Mesenchymal stem cell (in vitro differentiated cells and primary cell): Measurements from ENCODE around the gene FAM32A.

Experiments used
- DNase-seq: peaks from one replicate; pipeline ENCODE4 v3.0.0-alpha.2; 2013
- H2AFZ ChIP-seq: one replicate; pipeline ENCODE4 v1.6.1; 2013; ENCODE audit warnings: low read depth, mild to moderate bottlenecking, control low read depth, inconsistent platforms, low read length, moderate library complexity
- H2AK5ac ChIP-seq: 2 replicates; pipeline ENCODE4 v1.6.1; 2013; ENCODE audit warnings: low read length, moderate library complexity, mild to moderate bottlenecking, inconsistent platforms; ENCODE audit not compliant: severe bottlenecking
- H2BK120ac ChIP-seq: one replicate; pipeline ENCODE4 v1.6.1; 2013; ENCODE audit warnings: low read depth, mild to moderate bottlenecking, inconsistent platforms, low read length, moderate library complexity
- H2BK12ac ChIP-seq, 2 experiments: one replicate each; pipeline ENCODE4 v1.6.1; 2013; ENCODE audit warnings: inconsistent platforms in 2 of 2, low read length in 2 of 2, mild to moderate bottlenecking in 2 of 2, moderate library complexity in 2 of 2, control low read depth in 1 of 2
- H2BK15ac ChIP-seq: one replicate; pipeline ENCODE4 v1.6.1; 2013; ENCODE audit warnings: mild to moderate bottlenecking, low read depth, inconsistent platforms; ENCODE audit not compliant: poor library complexity, severe bottlenecking
- H2BK5ac ChIP-seq: 2 replicates; pipeline ENCODE4 v1.6.1; 2013; ENCODE audit warnings: low read depth, mild to moderate bottlenecking, low read length, control low read depth, inconsistent platforms; ENCODE audit not compliant: poor library complexity, severe bottlenecking
- H3K14ac ChIP-seq, 2 experiments: one replicate each; pipeline ENCODE4 v1.6.1; 2013; ENCODE audit warnings: inconsistent platforms in 2 of 2, low read length in 2 of 2, control low read depth in 1 of 2, mild to moderate bottlenecking in 1 of 2, moderate library complexity in 1 of 2
- H3K18ac ChIP-seq, 2 experiments: one replicate each; pipeline ENCODE4 v1.6.1; 2013; ENCODE audit warnings: inconsistent platforms in 2 of 2, low read length in 2 of 2, control low read depth in 1 of 2, low read depth in 1 of 2, mild to moderate bottlenecking in 1 of 2
- H3K23ac ChIP-seq, 2 experiments: one replicate each; pipeline ENCODE4 v1.6.1; 2013; ENCODE audit warnings: inconsistent platforms in 2 of 2, low read length in 2 of 2, mild to moderate bottlenecking in 2 of 2, moderate library complexity in 2 of 2, control low read depth in 1 of 2
- H3K27ac ChIP-seq: 2 replicates; pipeline ENCODE4 v1.5.1; 2013; ENCODE audit warnings: mild to moderate bottlenecking, moderate library complexity, low read length, control low read depth, inconsistent platforms; ENCODE audit not compliant: poor library complexity, severe bottlenecking
- H3K27me3 ChIP-seq, 2 experiments: 2 replicates each; pipeline versions ENCODE4 v1.6.1 to v1.7.0; 2013; ENCODE audit warnings: low read length in 2 of 2, mild to moderate bottlenecking in 2 of 2, moderate library complexity in 2 of 2, control low read depth in 1 of 2, inconsistent platforms in 1 of 2; ENCODE audit not compliant: control insufficient read depth in 1 of 2, insufficient read depth in 1 of 2
- H3K36me3 ChIP-seq, 2 experiments: 2 replicates each; pipeline versions ENCODE4 v1.6.1 to v1.7.0; 2013; ENCODE audit warnings: low read length in 2 of 2, control low read depth in 1 of 2, inconsistent platforms in 1 of 2, low read depth in 1 of 2, mild to moderate bottlenecking in 1 of 2; ENCODE audit not compliant: insufficient read depth in 2 of 2, control insufficient read depth in 1 of 2
- H3K4ac ChIP-seq, 2 experiments: one replicate each; pipeline ENCODE4 v1.6.1; 2013; ENCODE audit warnings: inconsistent platforms in 2 of 2, low read length in 2 of 2, mild to moderate bottlenecking in 2 of 2, moderate library complexity in 2 of 2, control low read depth in 1 of 2, low read depth in 1 of 2
- H3K4me1 ChIP-seq: 2 replicates; pipeline ENCODE4 v1.6.1; 2013; ENCODE audit warnings: low read depth, low read length, control low read depth; ENCODE audit not compliant: control insufficient read depth, insufficient read depth
- H3K4me2 ChIP-seq: 2 replicates; pipeline ENCODE4 v1.6.1; 2013; ENCODE audit warnings: low read length, mild to moderate bottlenecking, inconsistent platforms; ENCODE audit not compliant: poor library complexity, severe bottlenecking
- H3K4me3 ChIP-seq, 2 experiments: 2 replicates each; pipeline versions ENCODE4 v1.5.1 to v1.7.0; 2013; ENCODE audit warnings: low read length in 2 of 2, mild to moderate bottlenecking in 2 of 2, control low read depth in 1 of 2, low read depth in 1 of 2; ENCODE audit not compliant: insufficient read depth in 1 of 2
- H3K79me1 ChIP-seq: replicated peaks from 2 replicates; pipeline ENCODE4 v1.6.1; 2013; ENCODE audit warnings: mild to moderate bottlenecking, control low read depth, low read length, inconsistent platforms; ENCODE audit not compliant: poor library complexity, severe bottlenecking
- H3K9ac ChIP-seq: 2 replicates; pipeline ENCODE4 v1.7.0; 2013; ENCODE audit warnings: mild to moderate bottlenecking, low read length, moderate library complexity
- H3K9me3 ChIP-seq: 2 replicates; pipeline ENCODE4 v1.7.0; 2013; ENCODE audit warnings: mild to moderate bottlenecking, low read length; ENCODE audit not compliant: control insufficient read depth
- H4K8ac ChIP-seq: one replicate; pipeline ENCODE4 v1.6.1; 2013; ENCODE audit warnings: inconsistent platforms, mild to moderate bottlenecking, low read length, moderate library complexity
- H4K91ac ChIP-seq: one replicate; pipeline ENCODE4 v1.6.1; 2013; ENCODE audit warnings: mild to moderate bottlenecking, low read length, inconsistent platforms
- WGBS: methylation state at CpG from one replicate; pipeline ENCODE4 v1.1.7; 2013; ENCODE audit warnings: mixed read lengths; 5-methylcytosine and 5-hydroxymethylcytosine counted together

Gene FAM32A

GRCh38 chr19:16232127-16232526 is 46.9 kb downstream of the FAM32A start:
- H3K9ac ChIP-seq, result no peak overlapping the region
- no peak overlapping the region for H4K8ac ChIP-seq
- H3K4me3 ChIP-seq, result no peak overlapping the region

GRCh38 chr19:16232568-16232967 is 47.4 kb downstream of the FAM32A start:
- no peaks in the 10 kb centered on the region for H3K27me3 ChIP-seq
- H3K23ac ChIP-seq, result no peak overlapping the region
- 92% methylated on average over 13 of the region's 13 CpGs for WGBS

More at GRCh38 chr19:16232127-16232526, 46.9 kb downstream of the FAM32A start:
- no peak overlapping the region for H2BK5ac ChIP-seq
- H3K36me3 ChIP-seq, result peaks cover 86 to 96% of the 10 kb centered on the region in 2 experiments
- no peak overlapping the region for H2AFZ ChIP-seq
- DNase-seq, result no peak
- H2AK5ac ChIP-seq, result no peak overlapping the region
- H3K4ac ChIP-seq, result no peak overlapping the region
- no peaks in the 10 kb centered on the region for H3K27me3 ChIP-seq
- no peak overlapping the region for H3K4me2 ChIP-seq
- peaks cover 2% of the 10 kb centered on the region for H3K4me1 ChIP-seq
- H3K23ac ChIP-seq, result no peak overlapping the region
- 98% methylated on average over 16 of the region's 16 CpGs for WGBS
- no peak overlapping the region for H2BK15ac ChIP-seq
- H2BK12ac ChIP-seq, result no peak overlapping the region
- H3K79me1 ChIP-seq, result peaks cover 27% of the 10 kb centered on the region
- no peak overlapping the region for H3K14ac ChIP-seq
- no peak overlapping the region for H3K27ac ChIP-seq
- no peak overlapping the region for H3K18ac ChIP-seq
- no peak overlapping the region for H2BK120ac ChIP-seq
- H3K9me3 ChIP-seq, result no peaks in the 10 kb centered on the region
- H4K91ac ChIP-seq, result no peak overlapping the region

GRCh38 chr19:16233081-16233776 is 48.0 kb downstream of the FAM32A start:
- Histone ChIP-seq H2BK12ac (no peak overlapping the region), H2AK5ac (no peak overlapping the region), H3K18ac (no peak overlapping the region), H3K79me1 (peaks cover 17% of the 10 kb centered on the region), H4K8ac (no peak overlapping the region), H2BK15ac (no peak overlapping the region), H2BK120ac (no peak overlapping the region), H2AFZ (no peak overlapping the region), H3K9me3 (no peaks in the 10 kb centered on the region), H3K36me3 (peaks cover 77 to 90% of the 10 kb centered on the region in 2 experiments), H3K4me1 (peaks cover 2% of the 10 kb centered on the region), H3K4me2 (no peak overlapping the region), H3K27ac (no peak overlapping the region), H3K23ac (no peak overlapping the region), H2BK5ac (no peak overlapping the region), H3K14ac (no peak overlapping the region), H3K4me3 (no peak overlapping the region), H3K27me3 (no peaks in the 10 kb centered on the region), H3K9ac (no peak overlapping the region), H3K4ac (no peak overlapping the region), H4K91ac (no peak overlapping the region)
- DNase-seq, result no peak
- 97% methylated on average over 18 of the region's 19 CpGs for WGBS

More at GRCh38 chr19:16232568-16232967, 47.4 kb downstream of the FAM32A start:
- peaks cover 2% of the 10 kb centered on the region for H3K4me1 ChIP-seq
- no peak overlapping the region for H4K8ac ChIP-seq
- peaks cover 22% of the 10 kb centered on the region for H3K79me1 ChIP-seq
- no peak overlapping the region for H2AFZ ChIP-seq
- H3K4me2 ChIP-seq, result no peak overlapping the region
- H3K18ac ChIP-seq, result no peak overlapping the region
- no peak overlapping the region for H2BK120ac ChIP-seq
- no peak overlapping the region for H3K4me3 ChIP-seq
- no peak overlapping the region for H3K27ac ChIP-seq
- no peak overlapping the region for H4K91ac ChIP-seq
- H3K36me3 ChIP-seq, result peaks cover 83 to 93% of the 10 kb centered on the region in 2 experiments
- no peak for DNase-seq
- H2BK12ac ChIP-seq, result no peak overlapping the region
- H3K4ac ChIP-seq, result no peak overlapping the region
- no peaks in the 10 kb centered on the region for H3K9me3 ChIP-seq
- H3K9ac ChIP-seq, result no peak overlapping the region
- no peak overlapping the region for H3K14ac ChIP-seq
- H2BK15ac ChIP-seq, result no peak overlapping the region
- H2BK5ac ChIP-seq, result no peak overlapping the region
- no peak overlapping the region for H2AK5ac ChIP-seq

GRCh38 chr19:16233836-16234551 is 48.8 kb downstream of the FAM32A start:
- 93% methylated on average over 18 of the region's 19 CpGs for WGBS
- Histone ChIP-seq H3K14ac (no peak overlapping the region), H3K27ac (no peak overlapping the region)

More at GRCh38 chr19:16233836-16234551, 48.8 kb downstream of the FAM32A start:
- H4K91ac ChIP-seq, result no peak overlapping the region
- H3K4me1 ChIP-seq, result peaks cover 1% of the 10 kb centered on the region
- H3K23ac ChIP-seq, result no peak overlapping the region
- H2AK5ac ChIP-seq, result no peak overlapping the region
- H2BK15ac ChIP-seq, result no peak overlapping the region
- no peak overlapping the region for H3K4ac ChIP-seq
- no peak for DNase-seq
- no peaks in the 10 kb centered on the region for H3K27me3 ChIP-seq
- no peaks in the 10 kb centered on the region for H3K9me3 ChIP-seq
- H2AFZ ChIP-seq, result no peak overlapping the region
- H3K4me2 ChIP-seq, result no peak overlapping the region
- H3K79me1 ChIP-seq, result peaks cover 17% of the 10 kb centered on the region
- no peak overlapping the region for H3K9ac ChIP-seq
- H2BK120ac ChIP-seq, result no peak overlapping the region
- peaks cover 69 to 82% of the 10 kb centered on the region in 2 experiments for H3K36me3 ChIP-seq
- no peak overlapping the region for H3K4me3 ChIP-seq
- no peak overlapping the region for H4K8ac ChIP-seq
- H2BK12ac ChIP-seq, result no peak overlapping the region
- H2BK5ac ChIP-seq, result no peak overlapping the region
- no peak overlapping the region for H3K18ac ChIP-seq
